Measurements from ENCODE around the gene FAM13A. TPM values are rescaled to one million over a fixed set of nuclear protein-coding genes. Genes with fewer than 3 reads are reported as not detected.
"Not testable (repeated sequence)": the region's sequence is repeated elsewhere in the genome, so short reads cannot be mapped to it uniquely, and the experiment has no call there.

Gene FAM13A
- total RNA-seq, 1 donor from 2014 or later, result 8.3 TPM

DNA sequence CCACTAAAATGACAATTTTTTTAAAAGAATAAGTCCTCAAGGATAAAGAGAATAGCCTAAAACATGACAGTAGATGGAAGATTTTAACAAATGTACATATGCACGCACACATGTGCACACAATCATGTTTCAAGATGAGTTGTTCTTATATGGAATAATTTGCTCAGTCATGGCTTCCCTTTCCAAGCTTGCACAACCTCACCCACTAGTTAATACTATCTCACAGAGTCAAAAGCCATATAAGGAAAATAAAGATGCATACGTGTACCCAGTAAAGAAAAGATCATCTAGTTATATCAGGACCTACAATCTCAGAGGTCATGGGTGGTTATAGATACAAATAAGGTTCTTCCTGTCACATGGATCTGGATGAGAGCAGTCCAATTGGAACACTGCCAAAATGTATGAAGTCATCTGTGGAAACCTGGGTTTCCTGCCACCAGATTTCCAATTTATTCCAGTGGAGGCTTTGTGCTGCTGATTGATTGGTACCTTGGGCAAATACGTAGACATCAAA, 56.1 kb downstream of the FAM13A start:
- intact Hi-C loops (cut with micrococcal nuclease), result no loop called here

GRCh38 chr4:89000382-89000781, 56.6 kb downstream of the FAM13A start:
- intact Hi-C loops (cut with micrococcal nuclease), result no loop called here

- intact Hi-C loops (cut with micrococcal nuclease), result no loop called here
Measured at GRCh38 chr4:88999392-88999930, 57.5 kb downstream of the FAM13A start.

- intact Hi-C loops (cut with micrococcal nuclease), result no loop called here
Measured at GRCh38 chr4:88998891-88999290, 58.1 kb downstream of the FAM13A start.

DNA sequence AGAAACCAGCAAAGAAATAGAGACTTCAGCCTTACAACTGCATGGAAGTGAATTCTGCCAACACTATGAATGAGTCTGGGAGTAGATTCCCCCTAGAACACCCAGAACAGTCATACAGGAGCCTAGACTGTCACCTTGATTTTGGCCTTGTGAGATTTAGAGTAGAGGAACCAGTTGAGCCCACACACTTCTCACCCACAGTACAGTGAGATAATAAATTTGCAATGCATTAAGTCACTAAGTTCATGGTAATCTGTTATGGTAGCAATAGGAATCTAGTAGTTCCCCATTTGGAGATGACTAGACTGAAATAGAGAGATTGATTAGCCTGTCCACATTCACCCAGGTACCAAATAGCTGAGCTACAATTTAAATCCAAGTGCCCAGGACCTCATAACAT, 59.0 kb downstream of the FAM13A start:
- intact Hi-C loops (cut with micrococcal nuclease), result no loop called here

DNA sequence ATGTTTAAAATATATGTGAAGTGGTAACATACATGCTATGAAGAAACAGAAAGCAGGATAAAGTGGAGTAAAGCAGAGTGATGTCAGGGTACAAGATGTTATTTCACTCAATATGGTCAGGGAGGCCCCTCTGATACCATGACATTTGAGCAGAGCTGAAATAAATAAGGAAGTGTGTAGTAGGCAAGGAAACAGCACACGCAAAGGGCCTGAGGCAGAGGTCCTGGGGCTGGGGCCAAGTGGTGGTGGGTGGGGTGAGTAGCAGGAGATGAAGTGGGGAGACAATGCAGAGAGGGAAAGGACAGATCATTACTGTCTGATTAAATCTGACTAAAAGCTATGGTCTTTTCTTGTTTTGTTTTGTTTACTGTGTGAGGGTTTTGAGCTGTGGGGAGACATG, 61.1 kb downstream of the FAM13A start:
- intact Hi-C loops (cut with micrococcal nuclease), result no loop called here

- intact Hi-C loops (cut with micrococcal nuclease), result not testable (repeated sequence)
Measured at GRCh38 chr4:88995257-88995656, 61.7 kb downstream of the FAM13A start.

GRCh38 chr4:88993246-88993645, 63.7 kb downstream of the FAM13A start:
- intact Hi-C loops (cut with micrococcal nuclease), result no loop called here

DNA sequence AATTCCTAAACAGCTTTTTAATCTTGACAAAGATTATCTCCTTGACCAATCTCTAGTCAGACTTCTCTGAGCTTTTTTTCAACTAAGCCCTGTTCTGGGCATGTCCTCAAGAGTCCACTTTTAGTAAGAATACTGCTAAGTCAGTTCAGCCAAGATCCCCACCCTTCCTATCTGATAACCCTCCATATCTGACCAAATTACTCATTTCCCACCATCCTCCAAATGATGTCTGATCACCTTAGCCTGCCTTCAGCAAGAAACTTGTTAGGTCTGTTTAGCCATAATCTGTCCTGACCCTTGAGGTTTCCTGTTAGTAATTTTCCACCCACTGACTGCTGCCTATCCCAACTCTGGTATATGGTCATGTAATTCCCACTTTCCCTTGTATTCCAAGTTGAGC, 65.2 kb downstream of the FAM13A start:
- intact Hi-C loops (cut with micrococcal nuclease), result no loop called here

GRCh38 chr4:88989990-88990389, 67.0 kb downstream of the FAM13A start:
- intact Hi-C loops (cut with micrococcal nuclease), result no loop called here

GRCh38 chr4:88985088-88985773, 71.8 kb downstream of the FAM13A start:
- intact Hi-C loops (cut with micrococcal nuclease), result no loop called here

- intact Hi-C loops (cut with micrococcal nuclease), result no loop called here
Measured at GRCh38 chr4:88982757-88983156, 74.2 kb downstream of the FAM13A start.

GRCh38 chr4:88981993-88982392, 75.0 kb downstream of the FAM13A start:
- intact Hi-C loops (cut with micrococcal nuclease), result no loop called here

DNA sequence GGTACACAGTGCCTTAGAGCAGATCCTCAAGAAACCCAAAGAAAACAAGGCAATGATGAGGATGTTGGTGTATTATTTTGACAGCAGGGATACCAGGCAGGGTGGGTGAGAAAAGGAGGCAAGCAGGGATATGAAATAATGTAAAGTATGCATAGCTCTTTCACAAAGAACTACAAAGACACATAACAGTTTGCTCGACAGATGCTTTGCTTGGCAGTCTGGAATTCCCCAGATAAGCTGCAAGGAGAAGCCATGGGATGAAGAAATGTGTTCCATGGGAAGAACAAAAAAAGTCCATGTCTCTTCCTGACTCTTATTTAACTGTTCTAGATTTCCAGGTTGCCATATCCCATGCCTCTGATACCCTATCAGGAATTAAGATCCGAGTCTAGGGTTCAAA, 75.4 kb downstream of the FAM13A start:
- intact Hi-C loops (cut with micrococcal nuclease), result no loop called here

- intact Hi-C loops (cut with micrococcal nuclease), result no loop called here
Measured at GRCh38 chr4:88979276-88979675, 77.7 kb downstream of the FAM13A start.

DNA sequence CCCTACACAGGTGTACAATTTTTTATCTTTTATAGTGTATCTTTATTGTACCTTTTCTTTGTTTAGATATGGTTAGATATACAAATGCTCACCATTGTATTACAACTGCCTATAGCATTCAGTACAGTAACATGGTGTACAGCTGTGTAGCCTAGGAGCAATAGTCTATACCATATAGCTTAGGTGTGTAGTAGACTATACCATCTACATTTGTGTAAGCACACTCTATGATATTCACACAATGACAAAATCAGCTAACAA, 80.3 kb downstream of the FAM13A start:
- intact Hi-C loops (cut with micrococcal nuclease), result no loop called here

DNA sequence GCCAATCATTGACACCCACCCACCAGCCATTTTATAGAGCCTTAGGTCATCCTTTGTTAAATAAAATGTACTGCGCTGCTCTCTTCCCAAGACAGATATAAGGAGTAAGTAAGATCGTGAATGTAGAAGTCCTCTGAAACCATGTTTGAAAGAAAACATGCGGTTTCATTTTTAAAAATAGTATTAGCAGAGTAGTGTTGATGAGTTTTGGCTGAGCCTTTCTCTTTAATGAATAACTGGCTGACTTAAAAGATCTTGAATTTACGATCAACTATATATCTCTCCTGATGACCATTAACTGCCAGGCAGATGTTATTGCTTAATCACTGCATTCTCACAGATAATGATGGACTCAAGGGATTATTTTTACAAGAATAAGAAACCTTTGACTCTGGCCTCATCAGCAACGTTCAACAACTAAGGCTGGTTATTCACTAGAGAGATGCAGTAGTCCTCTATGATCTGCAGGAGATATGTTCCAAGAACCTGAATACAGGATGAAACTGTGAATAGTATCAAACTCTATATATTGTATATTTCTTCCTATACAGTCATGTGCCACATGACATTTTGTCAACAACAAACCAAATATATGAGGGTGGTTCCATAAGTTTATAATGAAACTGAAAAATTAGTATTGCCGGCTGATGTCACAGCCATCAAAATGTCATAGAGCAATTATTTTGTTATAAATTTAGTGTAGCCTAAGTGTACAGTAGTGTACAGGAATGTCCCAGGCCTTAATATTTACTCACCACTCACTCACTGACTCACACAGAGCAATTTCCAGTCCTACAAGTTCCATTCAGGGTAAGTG, 80.8 kb downstream of the FAM13A start:
- intact Hi-C loops (cut with micrococcal nuclease), result no loop called here

GRCh38 chr4:88971536-88971935, 85.4 kb downstream of the FAM13A start:
- intact Hi-C loops (cut with micrococcal nuclease), result no loop called here

DNA sequence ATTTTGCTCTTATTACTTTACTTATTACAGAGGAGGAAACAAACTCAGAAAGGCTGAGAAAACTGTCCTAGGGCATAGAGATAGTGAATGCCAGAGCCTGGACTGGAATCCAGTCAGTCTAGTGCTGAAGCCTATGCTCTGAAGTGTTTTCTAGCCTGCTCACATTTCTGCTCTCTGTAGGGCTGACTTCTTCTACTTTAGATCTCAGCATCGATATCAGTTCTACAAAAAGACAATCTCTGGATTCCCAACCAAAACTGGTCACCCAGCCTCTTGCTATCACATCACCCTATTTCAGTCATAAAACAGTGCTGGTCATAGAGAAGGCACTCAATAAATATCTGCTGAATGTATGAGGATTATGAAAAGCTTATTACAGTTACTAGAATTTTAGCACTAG, 87.2 kb downstream of the FAM13A start:
- intact Hi-C loops (cut with micrococcal nuclease), result no loop called here

DNA sequence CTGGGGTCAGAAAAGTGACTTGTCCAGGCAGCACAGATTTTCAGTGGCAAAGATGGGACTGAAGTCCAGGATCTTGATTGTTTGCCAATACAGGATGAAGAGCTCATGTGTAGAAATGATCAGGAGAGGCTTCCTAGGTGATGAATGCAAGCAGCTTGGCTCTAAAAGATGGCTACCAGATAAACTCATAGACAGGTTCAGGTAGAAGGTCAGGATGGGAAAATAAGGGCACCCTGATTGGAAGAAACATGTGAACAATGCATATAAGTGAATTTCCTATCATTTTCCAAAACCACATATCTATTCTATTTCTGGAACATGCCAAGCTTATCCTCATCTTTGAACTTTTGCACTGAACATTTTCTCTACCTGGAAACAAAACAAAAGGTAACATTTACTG, 87.7 kb downstream of the FAM13A start:
- intact Hi-C loops (cut with micrococcal nuclease), result no loop called here

DNA sequence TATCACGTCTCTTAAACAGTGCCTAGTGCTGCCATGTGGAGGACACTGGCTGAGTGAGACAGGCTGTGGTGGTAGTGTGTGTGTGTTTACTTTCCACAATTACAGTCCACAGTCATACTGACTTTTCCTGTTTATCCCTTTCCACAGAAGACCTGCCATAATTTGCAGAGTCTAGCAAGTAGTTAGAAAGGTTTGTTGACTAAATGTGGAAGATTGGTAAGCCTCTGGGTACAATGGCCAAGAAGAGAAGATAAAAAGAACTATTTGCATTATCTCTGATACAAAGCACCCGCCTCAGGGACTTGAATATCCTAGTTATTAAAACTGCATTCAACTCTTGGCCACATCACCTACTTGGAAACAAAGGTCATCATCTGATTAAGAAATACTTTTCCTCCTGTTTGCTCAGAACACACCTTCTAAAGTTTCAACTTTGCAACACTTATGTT, 89.1 kb downstream of the FAM13A start:
- intact Hi-C loops (cut with micrococcal nuclease), result no loop called here

GRCh38 chr4:88965053-88965452, 91.9 kb downstream of the FAM13A start:
- intact Hi-C loops (cut with micrococcal nuclease), result no loop called here

DNA sequence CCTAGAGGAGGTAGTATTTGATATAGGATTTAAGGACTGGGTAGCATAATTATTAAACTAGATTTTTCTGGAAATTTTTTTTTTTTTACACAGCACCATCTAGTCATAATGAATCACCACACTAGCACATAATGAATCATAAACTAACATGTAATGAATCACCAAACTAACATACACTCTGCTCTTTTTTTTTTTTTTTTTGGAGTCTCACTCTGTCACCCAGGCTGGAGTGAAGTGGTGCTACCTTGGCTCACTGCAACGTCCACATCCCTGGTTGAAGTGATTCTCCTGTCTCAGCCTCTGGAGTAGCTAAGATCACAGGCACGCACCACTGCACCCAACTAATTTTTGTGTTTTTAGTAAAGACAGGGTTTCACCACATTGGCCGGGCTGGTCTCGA, 92.5 kb downstream of the FAM13A start:
- intact Hi-C loops (cut with micrococcal nuclease), result no loop called here
